ACC112 (cell line): Measurements from ENCODE around the gene NHLH1.

Experiments used
- H2AFZ ChIP-seq: fragments of 200-600 bp; sonication (generic); one replicate; pipeline ENCODE4 v1.6.0; 2017; ENCODE audit warnings: antibody characterized with exemption, low read length; ENCODE audit not compliant: unreplicated experiment
- H3K27ac ChIP-seq: fragments of 200-600 bp; sonication (generic); 2 replicates; pipeline ENCODE4 v1.5.1; 2014; ENCODE audit warnings: low read depth, mild to moderate bottlenecking, antibody characterized with exemption, low read length, moderate library complexity
- H3K27me3 ChIP-seq: fragments of 200-600 bp; sonication (generic); 2 replicates; pipeline ENCODE4 v1.6.1; 2014; ENCODE audit warnings: mild to moderate bottlenecking, antibody characterized with exemption, low read length, moderate library complexity, mixed read lengths; ENCODE audit not compliant: insufficient read depth
- H3K36me3 ChIP-seq: fragments of 200-600 bp; sonication (generic); 2 replicates; pipeline ENCODE4 v1.6.1; 2016; ENCODE audit warnings: mild to moderate bottlenecking, antibody characterized with exemption, low read length, moderate library complexity, mixed read lengths; ENCODE audit not compliant: insufficient read depth
- H3K4me1 ChIP-seq: fragments of 200-600 bp; sonication (generic); one replicate; pipeline ENCODE4 v1.6.1; 2016; ENCODE audit warnings: low read length, mixed read lengths; ENCODE audit not compliant: insufficient read depth, unreplicated experiment, control insufficient read depth
- H3K4me3 ChIP-seq: fragments of 200-600 bp; sonication (generic); 2 replicates; pipeline ENCODE4 v1.5.1; 2014; ENCODE audit warnings: mild to moderate bottlenecking, low read depth, low read length
- H3K79me2 ChIP-seq: fragments of 200-600 bp; sonication (generic); one replicate; pipeline ENCODE4 v1.6.0; 2016; ENCODE audit warnings: low read length; ENCODE audit not compliant: control insufficient read depth, unreplicated experiment, insufficient read depth

The NHLH1 gene

DNA sequence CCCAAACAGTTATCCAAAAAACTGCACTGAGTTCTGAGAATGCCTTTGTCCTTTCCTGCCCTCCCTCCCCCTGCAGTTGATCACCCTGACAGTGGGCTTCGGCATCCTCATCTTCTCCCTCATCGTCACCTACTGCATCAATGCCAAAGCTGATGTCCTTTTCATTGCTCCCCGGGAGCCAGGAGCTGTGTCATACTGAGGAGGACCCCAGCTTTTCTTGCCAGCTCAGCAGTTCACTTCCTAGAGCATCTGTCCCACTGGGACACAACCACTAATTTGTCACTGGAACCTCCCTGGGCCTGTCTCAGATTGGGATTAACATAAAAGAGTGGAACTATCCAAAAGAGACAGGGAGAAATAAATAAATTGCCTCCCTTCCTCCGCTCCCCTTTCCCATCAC lies 8.8 kb upstream of the NHLH1 start:
- Histone ChIP-seq H3K27ac (no peak overlapping the region), H3K36me3 (peaks cover 5% of the 10 kb centered on the region; the same call in 1 of the 2 replicates)

DNA sequence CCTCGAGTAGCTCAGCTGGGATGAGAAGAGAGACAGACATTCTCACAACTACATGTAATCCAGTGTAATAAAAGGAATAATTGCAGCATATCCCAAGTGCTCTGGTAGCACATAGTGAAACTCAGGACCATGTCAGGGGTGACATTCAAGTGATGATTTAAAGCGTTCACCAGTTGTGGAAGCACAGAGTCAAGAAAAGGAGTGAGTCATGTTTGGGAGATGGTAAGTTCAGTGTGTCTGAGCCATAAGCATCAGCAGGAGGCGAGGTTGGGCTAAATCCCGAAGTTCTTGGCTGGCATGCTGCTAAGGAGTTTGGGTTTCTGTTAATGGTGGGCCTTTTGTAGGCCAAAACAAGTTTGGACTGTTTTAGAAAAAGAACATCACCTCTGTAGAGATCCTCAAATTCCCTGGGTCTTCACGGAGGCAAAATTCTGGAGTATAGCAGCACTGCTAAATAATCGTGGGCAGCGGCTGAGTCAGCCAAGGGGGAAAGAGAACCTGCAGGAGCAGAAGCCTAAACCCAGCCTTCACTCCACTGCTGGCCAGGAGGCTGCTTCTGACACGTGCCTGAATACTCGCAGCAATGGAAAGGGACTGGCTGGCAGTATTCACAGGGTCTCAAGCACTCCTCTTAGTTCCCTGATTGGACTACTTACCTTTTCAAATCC lies 7.2 kb upstream of the NHLH1 start:
- Histone ChIP-seq H3K4me3 (no peak overlapping the region), H3K36me3 (peaks cover 3% of the 10 kb centered on the region; the same call in 1 of the 2 replicates), H3K79me2 (no peaks in the 10 kb centered on the region), H3K4me1 (no peaks in the 10 kb centered on the region), H3K27me3 (no peaks in the 10 kb centered on the region), H3K27ac (no peak overlapping the region), H2AFZ (no peak overlapping the region)

More for the DNA sequence above, 8.8 kb upstream of the NHLH1 start:
- Histone ChIP-seq H3K4me3 (no peak overlapping the region), H2AFZ (no peak overlapping the region), H3K4me1 (no peaks in the 10 kb centered on the region), H3K27me3 (no peaks in the 10 kb centered on the region), H3K79me2 (no peaks in the 10 kb centered on the region)

DNA sequence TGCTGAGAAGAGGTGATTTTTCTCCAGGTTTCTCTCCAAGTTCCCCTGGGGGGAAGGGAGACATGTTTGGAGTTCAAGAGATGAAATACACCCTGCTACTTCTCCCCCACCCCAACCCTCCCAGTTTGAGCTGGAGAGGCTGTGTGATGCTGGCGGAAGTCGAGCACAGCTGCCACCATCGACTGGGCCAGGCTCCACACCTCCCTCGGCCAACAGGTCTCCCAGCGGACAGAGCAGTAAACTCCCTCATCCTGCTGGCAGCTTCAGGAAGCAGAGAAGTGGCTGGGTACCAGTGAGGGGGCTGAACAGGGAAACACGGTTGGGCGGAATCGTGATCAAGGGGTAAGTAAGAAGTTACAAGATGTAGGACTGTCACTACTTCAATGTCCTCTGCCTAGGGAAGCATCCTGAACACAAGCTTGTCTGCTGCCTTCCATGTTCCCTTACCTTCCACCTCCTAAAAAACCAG lies 6.6 kb upstream of the NHLH1 start:
- Histone ChIP-seq H3K27me3 (no peaks in the 10 kb centered on the region), H3K4me1 (no peaks in the 10 kb centered on the region), H2AFZ (no peak overlapping the region), H3K36me3 (peaks cover 3% of the 10 kb centered on the region; the same call in 1 of the 2 replicates), H3K27ac (no peak overlapping the region), H3K79me2 (no peaks in the 10 kb centered on the region), H3K4me3 (no peak overlapping the region)

DNA sequence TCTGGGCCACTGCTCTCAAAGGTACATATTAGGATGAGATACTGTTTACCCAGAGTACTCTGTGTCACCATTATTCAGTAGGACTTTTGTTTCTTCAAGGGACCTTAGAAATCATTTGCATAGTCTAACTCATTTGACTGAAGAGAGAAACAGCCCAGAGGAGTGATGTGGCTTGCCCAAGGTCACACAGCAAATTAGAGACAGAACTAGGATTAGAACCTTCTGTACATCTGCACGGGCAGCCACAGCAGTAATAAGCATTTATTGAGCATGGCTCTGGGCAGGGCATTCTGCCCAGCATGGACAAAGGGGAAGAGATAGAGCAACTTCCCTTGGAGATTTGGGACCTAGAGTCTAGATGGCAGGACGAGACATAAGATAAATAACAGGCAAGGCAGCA lies 5.7 kb upstream of the NHLH1 start:
- Histone ChIP-seq H2AFZ (no peak overlapping the region), H3K4me3 (no peak overlapping the region), H3K36me3 (peaks cover 3% of the 10 kb centered on the region; the same call in 1 of the 2 replicates), H3K4me1 (no peaks in the 10 kb centered on the region), H3K79me2 (no peaks in the 10 kb centered on the region), H3K27me3 (no peaks in the 10 kb centered on the region), H3K27ac (no peak overlapping the region)

DNA sequence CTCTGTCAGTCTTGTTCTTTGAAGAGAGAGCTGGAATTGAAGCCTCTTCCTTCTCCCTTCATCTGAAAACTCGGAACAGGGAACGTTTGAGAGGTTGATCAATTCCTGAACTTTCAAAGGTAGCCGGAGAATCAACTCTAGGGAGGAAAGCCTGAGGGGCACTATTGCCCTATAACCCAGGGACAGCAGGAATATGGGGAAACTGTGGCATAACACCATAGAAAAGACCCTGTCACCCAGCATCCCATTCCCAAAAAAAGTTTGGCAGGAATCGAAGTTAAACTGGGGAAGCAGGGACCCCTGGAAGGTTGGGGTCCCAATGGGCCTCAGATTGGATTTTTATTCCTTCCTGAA lies 5.1 kb upstream of the NHLH1 start:
- no peaks in the 10 kb centered on the region for H3K79me2 ChIP-seq
- H3K4me3 ChIP-seq = no peak overlapping the region
- peaks cover 3% of the 10 kb centered on the region; the same call in 1 of the 2 replicates for H3K36me3 ChIP-seq
- no peak overlapping the region for H2AFZ ChIP-seq
- H3K4me1 ChIP-seq = no peaks in the 10 kb centered on the region
- no peaks in the 10 kb centered on the region for H3K27me3 ChIP-seq
- H3K27ac ChIP-seq = no peak overlapping the region

DNA sequence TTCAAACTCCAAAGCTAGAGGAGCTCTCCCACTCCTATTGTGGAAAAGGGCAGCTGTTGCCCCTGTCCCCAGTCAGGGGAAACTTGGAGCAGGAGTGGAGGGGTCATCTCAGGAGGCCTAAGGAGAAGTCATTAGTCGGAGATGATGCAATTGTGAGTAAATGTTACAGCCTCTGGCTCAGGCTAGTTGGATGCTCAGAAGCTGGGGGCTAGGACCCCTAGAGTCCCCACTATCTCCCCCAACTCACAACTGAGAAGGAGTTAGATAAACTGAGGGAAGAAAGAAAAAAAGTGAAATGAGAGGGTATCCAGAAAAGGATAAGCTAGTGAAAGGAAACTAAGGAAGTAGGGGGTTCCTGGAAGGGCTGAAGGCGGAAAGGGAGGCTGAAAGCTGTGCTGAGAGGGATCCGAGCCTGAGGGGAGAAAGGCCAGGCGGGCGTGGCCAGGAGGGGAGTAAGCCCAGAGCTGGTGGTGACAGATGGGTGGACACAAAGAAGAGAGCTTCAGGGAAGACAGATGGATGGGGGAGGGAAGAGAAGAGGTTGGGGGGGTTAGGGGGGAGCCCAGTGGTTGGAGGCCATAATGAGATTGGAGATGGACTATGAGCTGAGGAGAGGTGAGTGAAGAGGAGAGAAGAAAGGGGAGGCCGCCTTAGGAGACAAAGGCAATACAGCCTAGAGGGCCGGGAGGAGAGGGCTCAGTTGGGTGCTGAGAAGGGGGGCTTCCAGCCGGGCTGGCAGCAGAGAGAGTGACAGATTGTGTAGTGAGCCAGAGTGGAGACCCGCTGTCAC lies 4.5 kb upstream of the NHLH1 start:
- Histone ChIP-seq H2AFZ (no peak overlapping the region), H3K27ac (no peak overlapping the region), H3K79me2 (no peaks in the 10 kb centered on the region), H3K27me3 (no peaks in the 10 kb centered on the region), H3K4me3 (no peak overlapping the region), H3K4me1 (no peaks in the 10 kb centered on the region), H3K36me3 (peaks cover 3% of the 10 kb centered on the region; the same call in 1 of the 2 replicates)

DNA sequence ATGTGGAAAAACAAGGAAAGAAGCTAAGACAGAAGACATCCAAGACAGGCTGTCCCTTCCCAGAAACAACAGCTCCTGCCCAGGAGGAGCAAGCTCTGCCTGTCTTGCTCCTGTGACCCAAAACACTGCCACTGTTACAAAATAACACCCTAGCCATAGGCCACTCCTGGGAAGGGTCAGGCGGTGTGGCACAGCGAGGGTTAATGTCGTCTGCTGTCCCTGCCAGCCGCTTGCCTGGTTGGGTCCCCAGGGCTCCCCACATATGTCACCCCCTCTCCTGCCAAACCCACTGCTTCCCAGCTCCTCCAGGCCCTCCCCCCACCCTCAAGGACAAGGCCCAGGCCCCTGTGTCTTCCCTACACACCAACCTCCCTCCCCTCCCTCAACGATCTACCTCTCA lies 3.9 kb upstream of the NHLH1 start:
- Histone ChIP-seq H3K79me2 (no peaks in the 10 kb centered on the region), H3K36me3 (peaks cover 2% of the 10 kb centered on the region; the same call in 1 of the 2 replicates), H3K27me3 (0 out of 2 replicates have a peak, but pooled peaks cover 3% of the 10 kb centered on the region), H2AFZ (no peak overlapping the region), H3K4me1 (no peaks in the 10 kb centered on the region), H3K4me3 (no peak overlapping the region), H3K27ac (no peak overlapping the region)

DNA sequence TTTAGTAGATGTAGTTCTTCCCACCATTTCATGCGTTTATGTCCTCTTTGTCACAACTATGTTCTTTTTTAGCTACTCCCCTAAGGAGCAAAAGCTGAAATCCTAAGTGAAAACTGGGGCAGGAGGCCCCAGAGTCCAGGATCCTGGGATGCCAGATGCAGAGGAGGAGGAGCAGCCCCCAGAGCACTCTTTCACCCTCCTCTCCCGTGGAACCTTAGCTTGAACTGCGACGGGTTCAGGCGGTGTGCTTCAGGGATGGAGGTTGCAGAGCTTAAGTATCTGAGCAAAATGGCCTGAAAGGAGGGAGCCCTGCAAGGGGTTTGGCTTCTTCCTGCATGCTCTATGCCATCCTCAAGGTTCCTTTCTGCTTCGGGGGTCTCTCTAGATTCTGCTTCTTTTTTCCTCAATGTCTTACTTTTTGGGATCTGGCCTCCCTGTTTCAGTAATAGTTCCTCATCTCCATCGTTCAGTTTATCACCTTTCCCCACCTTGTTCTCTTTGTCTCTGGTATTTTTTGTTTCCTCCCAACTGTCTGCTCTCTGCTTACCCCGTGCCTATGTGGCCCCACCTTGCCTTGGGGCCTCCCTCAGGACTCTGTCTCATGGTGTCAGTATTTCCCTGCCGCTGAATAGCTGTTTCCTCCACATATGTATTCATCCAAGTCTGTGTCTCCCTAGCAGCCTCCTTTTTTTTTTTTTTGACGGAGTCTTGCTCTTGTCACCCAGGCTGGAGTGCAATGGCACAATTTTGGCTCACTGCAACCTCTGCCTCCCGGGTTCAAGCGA lies 2.7 kb upstream of the NHLH1 start:
- Histone ChIP-seq H3K36me3 (no peaks in the 10 kb centered on the region), H3K4me3 (no peak overlapping the region), H3K27ac (no peak overlapping the region), H3K79me2 (no peaks in the 10 kb centered on the region), H2AFZ (no peak overlapping the region), H3K4me1 (no peaks in the 10 kb centered on the region), H3K27me3 (0 out of 2 replicates have a peak, but pooled peaks cover 8% of the 10 kb centered on the region)

DNA sequence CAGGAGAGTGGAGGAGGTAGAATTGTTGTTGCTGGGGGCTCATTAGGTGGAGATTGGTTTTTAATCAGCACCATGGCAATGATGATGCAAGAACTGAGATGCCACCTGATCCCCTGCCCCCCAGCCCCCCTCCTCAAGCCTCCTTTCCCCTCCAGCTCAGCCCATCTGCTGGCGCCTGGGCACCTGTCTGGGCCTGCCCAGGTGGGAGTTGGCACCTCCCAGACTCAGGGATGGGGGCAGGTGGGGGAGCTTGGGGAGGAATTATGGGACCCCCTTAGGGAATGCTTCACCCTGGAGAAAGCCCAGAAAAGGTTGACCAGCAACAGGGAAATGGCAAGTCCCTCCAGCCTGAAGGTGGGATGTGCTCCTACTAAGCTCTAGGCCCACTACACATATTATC lies 1.5 kb upstream of the NHLH1 start:
- Histone ChIP-seq H3K27me3 (peaks cover 11% of the 10 kb centered on the region; the same call in 1 of the 2 replicates), H3K4me1 (no peaks in the 10 kb centered on the region), H3K79me2 (no peaks in the 10 kb centered on the region), H3K36me3 (no peaks in the 10 kb centered on the region), H3K4me3 (no peak overlapping the region), H2AFZ (no peak overlapping the region), H3K27ac (no peak overlapping the region)

DNA sequence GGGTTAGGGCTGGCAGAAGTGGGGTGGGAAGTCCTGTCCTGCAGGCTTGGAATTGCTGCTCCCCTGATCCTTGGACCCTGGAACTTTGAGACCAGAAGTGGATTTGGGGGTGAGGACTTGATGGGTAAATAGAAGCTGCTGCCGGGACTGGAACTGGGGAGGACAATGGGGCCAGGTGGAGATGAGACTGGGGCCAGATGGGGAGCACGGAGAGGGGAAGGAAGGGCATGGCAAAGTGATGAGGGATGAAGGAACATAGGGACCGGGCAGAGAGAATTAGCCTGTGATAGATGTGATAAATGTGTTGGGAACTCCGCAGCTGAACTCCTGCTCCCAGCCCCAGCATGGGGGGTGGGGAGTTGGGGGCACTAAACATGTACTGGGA lies 637 bp downstream of the NHLH1 start:
- peaks cover 11% of the 10 kb centered on the region; the same call in 1 of the 2 replicates for H3K27me3 ChIP-seq
- no peak overlapping the region for H3K27ac ChIP-seq
- no peaks in the 10 kb centered on the region for H3K4me1 ChIP-seq
- no peak overlapping the region for H2AFZ ChIP-seq
- H3K4me3 ChIP-seq = no peak overlapping the region
- H3K36me3 ChIP-seq = no peaks in the 10 kb centered on the region
- no peaks in the 10 kb centered on the region for H3K79me2 ChIP-seq
